H9 (cell line): ENCODE measurements around the gene SYT17. TPM values are rescaled to one million over a fixed set of nuclear protein-coding genes. Genes with fewer than 3 reads are reported as not detected.
A peak's percentile ranks its signal among the peaks of the same experiment; 100 is the strongest.

Source experiments
- DNase-seq: peaks from one replicate; pipeline ENCODE4 v3.0.0-alpha.2; 2017
- H2AFZ ChIP-seq: one replicate; pipeline ENCODE4 v1.6.1; 2013; ENCODE audit warnings: mild to moderate bottlenecking, low read length, control low read depth, moderate library complexity
- H2AK5ac ChIP-seq: 2 replicates; pipeline ENCODE4 v1.6.1; 2013; ENCODE audit warnings: low read length, control low read depth, mixed read lengths; ENCODE audit not compliant: insufficient read length
- H2BK120ac ChIP-seq: one replicate; pipeline ENCODE4 v1.6.1; 2013; ENCODE audit warnings: low read depth, mild to moderate bottlenecking, low read length, control low read depth, inconsistent platforms; ENCODE audit not compliant: poor library complexity, severe bottlenecking
- H2BK12ac ChIP-seq: 2 replicates; pipeline ENCODE4 v1.6.1; 2013; ENCODE audit warnings: low read length, control low read depth, mixed read lengths, low read depth; ENCODE audit not compliant: insufficient read length
- H2BK15ac ChIP-seq: 2 replicates; pipeline ENCODE4 v1.6.1; 2013; ENCODE audit warnings: low read depth, low read length, control low read depth
- H2BK20ac ChIP-seq: one replicate; pipeline ENCODE4 v1.6.1; 2013; ENCODE audit warnings: low read depth, mild to moderate bottlenecking, low read length, control low read depth, inconsistent platforms; ENCODE audit not compliant: poor library complexity, severe bottlenecking
- H2BK5ac ChIP-seq: 2 replicates; pipeline ENCODE4 v1.6.1; 2013; ENCODE audit warnings: low read length, control low read depth, mixed read lengths; ENCODE audit not compliant: insufficient read length
- H3K14ac ChIP-seq: 2 replicates; pipeline ENCODE4 v1.6.1; 2013; ENCODE audit warnings: low read length, control low read depth; ENCODE audit not compliant: insufficient read depth
- H3K18ac ChIP-seq: 2 replicates; pipeline ENCODE4 v1.6.1; 2013; ENCODE audit warnings: low read depth, mild to moderate bottlenecking, mixed read lengths, low read length, control low read depth; ENCODE audit not compliant: insufficient read length
- H3K23ac ChIP-seq: 2 replicates; pipeline ENCODE4 v1.6.1; 2013; ENCODE audit warnings: low read length, control low read depth, mixed read lengths, low read depth; ENCODE audit not compliant: insufficient read length
- H3K23me2 ChIP-seq: 2 replicates; pipeline ENCODE4 v1.6.1; 2013; ENCODE audit warnings: low read depth, mild to moderate bottlenecking, mixed read lengths, low read length, control low read depth; ENCODE audit not compliant: insufficient read length, poor library complexity, severe bottlenecking
- H3K27ac ChIP-seq: 2 replicates; pipeline ENCODE4 v1.5.1; 2013; ENCODE audit warnings: low read length, control low read depth, mixed read lengths, low read depth; ENCODE audit not compliant: insufficient read length
- H3K27me3 ChIP-seq: 2 replicates; pipeline ENCODE4 v1.6.1; 2013; ENCODE audit warnings: low read length, control low read depth, inconsistent platforms; ENCODE audit not compliant: insufficient read depth
- H3K4ac ChIP-seq: 2 replicates; pipeline ENCODE4 v1.6.1; 2013; ENCODE audit warnings: low read depth, mild to moderate bottlenecking, control low read depth, inconsistent platforms, low read length, moderate library complexity
- H3K4me1 ChIP-seq: 2 replicates; pipeline ENCODE4 v1.6.1; 2013; ENCODE audit warnings: low read length, control low read depth, inconsistent platforms; ENCODE audit not compliant: insufficient read depth
- H3K4me2 ChIP-seq: 2 replicates; pipeline ENCODE4 v1.6.1; 2013; ENCODE audit warnings: low read length, control low read depth, mixed read lengths; ENCODE audit not compliant: insufficient read length, insufficient read depth
- H3K56ac ChIP-seq: 2 replicates; pipeline ENCODE4 v1.6.1; 2013; ENCODE audit warnings: low read depth, mild to moderate bottlenecking, mixed read lengths, low read length, control low read depth; ENCODE audit not compliant: insufficient read length
- H3K79me1 ChIP-seq: 2 replicates; pipeline ENCODE4 v1.6.1; 2013; ENCODE audit warnings: low read depth, mild to moderate bottlenecking, moderate library complexity, low read length, control low read depth, inconsistent platforms; ENCODE audit not compliant: insufficient read depth, poor library complexity, severe bottlenecking
- H3K79me2 ChIP-seq: 2 replicates; pipeline ENCODE4 v1.6.1; 2013; ENCODE audit warnings: low read length, control low read depth, inconsistent platforms; ENCODE audit not compliant: insufficient read depth
- H3K9ac ChIP-seq: 2 replicates; pipeline ENCODE4 v1.6.1; 2013; ENCODE audit warnings: low read length, control low read depth, mixed read lengths; ENCODE audit not compliant: insufficient read length; ENCODE audit errors: extremely low read depth
- H3K9me3 ChIP-seq: one replicate; pipeline ENCODE4 v1.6.1; 2013; ENCODE audit warnings: low read depth, low read length, inconsistent platforms; ENCODE audit not compliant: control insufficient read depth
- H3T11ph ChIP-seq: one replicate; pipeline ENCODE4 v1.6.1; 2013; ENCODE audit warnings: mild to moderate bottlenecking, low read length, control low read depth, inconsistent platforms
- H4K20me1 ChIP-seq: one replicate; pipeline ENCODE4 v1.6.1; 2013; ENCODE audit not compliant: control insufficient read depth, insufficient read length, insufficient read depth
- H4K5ac ChIP-seq: 2 replicates; pipeline ENCODE4 v1.6.1; 2013; ENCODE audit warnings: low read depth, mild to moderate bottlenecking, mixed read lengths, low read length, control low read depth; ENCODE audit not compliant: insufficient read length
- H4K8ac ChIP-seq: replicated peaks from 2 replicates; pipeline ENCODE4 v1.6.1; 2013; ENCODE audit warnings: low read length, control low read depth, mixed read lengths, low read depth; ENCODE audit not compliant: insufficient read length
- H4K91ac ChIP-seq: 2 replicates; pipeline ENCODE4 v1.6.1; 2013; ENCODE audit warnings: low read depth, mild to moderate bottlenecking, moderate library complexity, mixed read lengths, low read length, control low read depth; ENCODE audit not compliant: insufficient read length
- H3K27ac Mint-ChIP-seq, 3 experiments: 2 replicates in 2 of 3; 3 replicates in 1 of 3; pipeline ENCODE4 v1.8.0; 2020 to 2021; ENCODE audit warnings: mixed read lengths in 3 of 3, mild to moderate bottlenecking in 1 of 3, moderate library complexity in 1 of 3
- H3K27me3 Mint-ChIP-seq: 2 replicates; pipeline ENCODE4 v1.8.0; 2021; ENCODE audit warnings: low read depth, mild to moderate bottlenecking, moderate library complexity, mixed read lengths
- H3K36me3 Mint-ChIP-seq, 3 experiments: 2 replicates in 2 of 3; 3 replicates in 1 of 3; pipeline ENCODE4 v1.8.0; 2020 to 2021; ENCODE audit warnings: low read depth in 3 of 3, mixed read lengths in 3 of 3; ENCODE audit not compliant: insufficient read depth in 1 of 3
- H3K4me1 Mint-ChIP-seq, 2 experiments: 2 replicates each; pipeline ENCODE4 v1.8.0; 2020; ENCODE audit warnings: mixed read lengths in 2 of 2
- H3K4me3 Mint-ChIP-seq, 2 experiments: 2 replicates in 1 of 2; 3 replicates in 1 of 2; pipeline ENCODE4 v1.8.0; 2020 to 2021; ENCODE audit warnings: mild to moderate bottlenecking in 2 of 2, mixed read lengths in 2 of 2, moderate library complexity in 1 of 2
- H3K9me3 Mint-ChIP-seq, 2 experiments: 2 replicates in 1 of 2; 3 replicates in 1 of 2; pipeline ENCODE4 v1.8.0; 2020; ENCODE audit warnings: mild to moderate bottlenecking in 2 of 2, mixed read lengths in 2 of 2, moderate library complexity in 1 of 2
- CTCF ChIP-seq: fragments of 200-600 bp; sonication (generic); conservative IDR thresholded peaks from 3 replicates; pipeline ENCODE4 v1.8.0; 2021; ENCODE audit warnings: antibody characterized with exemption, mild to moderate bottlenecking
- whole genome bisulfite sequencing: extraction: QIAGEN DNeasy Blood & Tissue Kit; methylation state at CpG from one replicate; pipeline ENCODE4 v1.1.7; 2013; ENCODE audit warnings: missing lambda C conversion rate, low lambda C conversion rate, mixed read lengths; ENCODE audit not compliant: insufficient read length; ENCODE audit errors: extremely low coverage; 5-methylcytosine and 5-hydroxymethylcytosine counted together
- total RNA-seq: library from RNA; stranded (reverse); gene quantifications from 2 replicates; pipeline ENCODE4 v1.2.1, GENCODE V29; 2021

The SYT17 gene
- total RNA-seq, 1 experiment from 2014 or later: 3.0 TPM

DNA sequence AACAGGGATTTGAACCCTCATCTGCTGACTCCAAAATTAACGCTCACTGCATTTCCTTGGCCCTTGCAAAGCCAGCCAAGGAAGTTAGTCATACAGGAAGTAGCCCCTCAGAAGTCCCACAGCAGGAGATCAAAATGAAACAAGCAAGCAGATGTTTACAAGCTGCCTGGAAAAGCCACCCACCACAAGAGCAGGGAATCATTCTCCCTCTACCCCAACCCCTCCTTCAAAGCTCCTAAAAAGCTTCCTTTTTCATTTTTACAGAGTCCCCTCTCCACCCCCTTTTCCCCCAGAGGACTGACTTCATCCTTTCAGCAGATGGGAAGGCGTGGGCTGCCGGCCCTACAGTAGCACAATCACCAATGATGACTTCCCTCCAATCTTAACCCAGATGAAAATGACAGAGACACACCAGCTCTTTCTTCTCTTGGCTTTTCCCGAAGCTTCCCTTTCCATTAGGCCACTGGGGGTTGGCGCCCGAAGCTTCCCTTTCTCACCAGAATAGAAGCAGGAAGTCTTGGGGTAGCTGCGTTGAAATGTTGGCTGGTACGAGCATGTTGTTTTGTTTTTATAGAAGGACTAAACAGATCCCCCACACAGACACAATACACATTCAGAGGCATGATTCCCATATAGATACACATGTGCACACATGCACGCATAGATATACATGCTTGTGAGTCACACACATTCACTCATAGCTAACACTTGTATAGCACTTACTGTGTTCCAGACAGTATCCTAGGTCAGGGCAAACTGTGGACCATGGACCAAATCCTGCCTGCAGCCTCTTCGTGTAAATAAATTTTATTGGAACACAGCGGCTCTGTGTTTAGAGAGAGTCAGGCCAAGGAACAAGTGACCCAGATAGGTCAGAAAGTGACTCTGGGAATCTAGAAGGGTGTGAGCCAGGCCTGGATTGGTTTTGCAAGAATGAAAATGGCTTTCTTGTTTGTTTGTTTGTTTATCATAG, 36.9 kb upstream of the SYT17 start:
- Histone ChIP-seq H3K4ac (no peak overlapping the region), H2AK5ac (no peak overlapping the region), H3K79me2 (no peaks in the 10 kb centered on the region), H2AFZ (no peak overlapping the region), H4K91ac (no peak overlapping the region), H3K9ac (no peak overlapping the region), H2BK120ac (no peak overlapping the region), H4K8ac (no peak overlapping the region), H3T11ph (no peak overlapping the region), H3K56ac (no peak overlapping the region), H3K23ac (no peak overlapping the region), H3K18ac (no peak overlapping the region), H3K9me3 (peaks cover 4% of the 10 kb centered on the region), H2BK15ac (no peak overlapping the region), H3K23me2 (peaks cover 3% of the 10 kb centered on the region), H2BK12ac (no peak overlapping the region), H3K4me2 (no peak overlapping the region), H2BK20ac (no peak overlapping the region), H3K4me1 (peaks cover under 1% of the 10 kb centered on the region; the same call in 1 of the 2 replicates), H4K5ac (no peak overlapping the region), H3K27ac (peak overlapping the region; percentile 34), H3K14ac (no peak overlapping the region), H3K79me1 (no peaks in the 10 kb centered on the region), H3K27me3 (no peaks in the 10 kb centered on the region), H4K20me1 (no peaks in the 10 kb centered on the region), H2BK5ac (no peak overlapping the region)
- Mint-ChIP-seq H3K36me3 (no peaks in the 10 kb centered on the region), H3K27me3 (peaks cover 3% of the 10 kb centered on the region; the same call in 1 of the 2 replicates), H3K9me3 (peaks cover 5 to 7% of the 10 kb centered on the region in 2 experiments; a peak in 3 of 5 replicates), H3K4me1 (peaks cover 26 to 27% of the 10 kb centered on the region in 2 experiments), H3K4me3 (no peak overlapping the region), H3K27ac (peak overlapping the region in 2 of 3 experiments; percentile 46 to 85; a peak in 5 of 7 replicates)
- no peak for TF ChIP-seq CTCF
- no peak for DNase-seq
- WGBS: no CpG with 5 or more reads among the region's 11 CpGs
